ENCODE measurements around the gene HIGD1B.

- TF ChIP-seq CTCF (IDR thresholded peaks at IDR 0.05; ENCODE audit: insufficient read depth, low read length) (no peak), GABPA (IDR thresholded peaks at IDR 0.05; ENCODE audit: low read depth) (no peak)
- TF ChIP-seq, protein P1, sequence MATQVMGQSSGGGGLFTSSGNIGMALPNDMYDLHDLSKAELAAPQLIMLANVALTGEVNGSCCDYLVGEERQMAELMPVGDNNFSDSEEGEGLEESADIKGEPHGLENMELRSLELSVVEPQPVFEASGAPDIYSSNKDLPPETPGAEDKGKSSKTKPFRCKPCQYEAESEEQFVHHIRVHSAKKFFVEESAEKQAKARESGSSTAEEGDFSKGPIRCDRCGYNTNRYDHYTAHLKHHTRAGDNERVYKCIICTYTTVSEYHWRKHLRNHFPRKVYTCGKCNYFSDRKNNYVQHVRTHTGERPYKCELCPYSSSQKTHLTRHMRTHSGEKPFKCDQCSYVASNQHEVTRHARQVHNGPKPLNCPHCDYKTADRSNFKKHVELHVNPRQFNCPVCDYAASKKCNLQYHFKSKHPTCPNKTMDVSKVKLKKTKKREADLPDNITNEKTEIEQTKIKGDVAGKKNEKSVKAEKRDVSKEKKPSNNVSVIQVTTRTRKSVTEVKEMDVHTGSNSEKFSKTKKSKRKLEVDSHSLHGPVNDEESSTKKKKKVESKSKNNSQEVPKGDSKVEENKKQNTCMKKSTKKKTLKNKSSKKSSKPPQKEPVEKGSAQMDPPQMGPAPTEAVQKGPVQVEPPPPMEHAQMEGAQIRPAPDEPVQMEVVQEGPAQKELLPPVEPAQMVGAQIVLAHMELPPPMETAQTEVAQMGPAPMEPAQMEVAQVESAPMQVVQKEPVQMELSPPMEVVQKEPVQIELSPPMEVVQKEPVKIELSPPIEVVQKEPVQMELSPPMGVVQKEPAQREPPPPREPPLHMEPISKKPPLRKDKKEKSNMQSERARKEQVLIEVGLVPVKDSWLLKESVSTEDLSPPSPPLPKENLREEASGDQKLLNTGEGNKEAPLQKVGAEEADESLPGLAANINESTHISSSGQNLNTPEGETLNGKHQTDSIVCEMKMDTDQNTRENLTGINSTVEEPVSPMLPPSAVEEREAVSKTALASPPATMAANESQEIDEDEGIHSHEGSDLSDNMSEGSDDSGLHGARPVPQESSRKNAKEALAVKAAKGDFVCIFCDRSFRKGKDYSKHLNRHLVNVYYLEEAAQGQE (IDR thresholded peaks at IDR 0.05; ENCODE audit: insufficient replicate concordance, low read depth): no peak
Observed at GRCh38 chr17:44846206-44846605, 1.5 kb upstream of the HIGD1B start.
